Nucleus accumbens (tissue), 56 donors: Measurements from ENCODE around the gene RRBP1.

Source experiments
- DNase-seq, 56 donors: peaks; one replicate each; lab custom pipeline; 2025; lab: John Stamatoyannopoulos, UW

Gene RRBP1

GRCh38 chr20:17650301-17651128 lies 31.5 kb downstream of the RRBP1 start:
- DNase-seq: no peak

- DNase-seq: peak in 1 of 56 donors; percentile 27
Measured at GRCh38 chr20:17648791-17649730, 33.0 kb downstream of the RRBP1 start.

DNA sequence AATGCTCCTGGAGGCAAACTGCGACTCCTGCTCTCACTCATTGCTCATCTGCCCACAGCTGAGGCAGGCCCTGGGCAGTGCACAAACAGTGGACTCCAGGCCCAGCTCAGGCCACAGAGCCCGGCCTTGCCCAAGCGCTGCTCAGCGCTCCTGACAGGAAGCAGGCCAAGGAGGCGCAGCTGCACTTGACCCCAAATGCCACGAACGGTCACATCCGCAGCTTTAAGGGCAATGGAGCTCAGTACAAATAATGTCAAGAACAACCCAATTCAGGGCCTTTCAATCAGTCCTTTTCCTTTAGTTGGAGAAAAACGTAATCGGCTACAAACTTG lies 33.8 kb downstream of the RRBP1 start:
- DNase-seq: peak in 1 of 56 donors; percentile 26

- no peak for DNase-seq
Measured at GRCh38 chr20:17647391-17648314, 34.4 kb downstream of the RRBP1 start.

- DNase-seq: no peak
Measured at GRCh38 chr20:17646961-17647301, 35.1 kb downstream of the RRBP1 start.

- DNase-seq: no peak
Measured at GRCh38 chr20:17646209-17646960, 35.7 kb downstream of the RRBP1 start.

DNA sequence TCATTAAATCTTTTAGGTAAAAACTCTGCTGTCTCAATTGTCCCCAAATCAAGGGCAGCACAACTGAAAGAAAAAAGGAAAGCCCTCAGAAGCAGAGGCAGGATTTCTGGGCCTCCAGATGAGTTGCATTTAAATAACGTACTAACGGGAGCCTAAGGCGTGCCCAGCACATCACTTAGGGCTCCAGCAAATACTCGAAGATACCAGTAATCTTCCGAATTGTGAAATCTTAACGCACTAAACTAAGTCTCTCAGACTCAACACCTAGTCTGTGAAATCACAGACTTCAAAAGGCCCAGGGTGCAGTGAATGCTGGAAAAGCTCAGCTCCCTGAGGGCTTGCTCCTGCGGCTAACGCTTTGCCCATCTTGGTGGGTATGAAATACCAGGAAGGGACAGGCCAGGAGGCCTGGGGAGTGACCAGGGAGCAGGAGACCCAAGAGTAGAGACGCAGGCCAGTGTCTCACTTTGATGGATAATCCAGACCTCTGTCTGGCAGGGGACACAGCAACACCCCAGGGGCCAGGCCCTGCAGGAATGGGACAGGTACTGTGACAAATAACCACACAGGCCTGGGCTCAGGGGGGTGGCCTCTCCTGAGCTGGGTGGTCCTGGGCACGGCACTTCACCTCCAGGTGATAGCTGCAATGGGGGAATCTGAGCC lies 36.4 kb downstream of the RRBP1 start:
- DNase-seq: no peak

DNA sequence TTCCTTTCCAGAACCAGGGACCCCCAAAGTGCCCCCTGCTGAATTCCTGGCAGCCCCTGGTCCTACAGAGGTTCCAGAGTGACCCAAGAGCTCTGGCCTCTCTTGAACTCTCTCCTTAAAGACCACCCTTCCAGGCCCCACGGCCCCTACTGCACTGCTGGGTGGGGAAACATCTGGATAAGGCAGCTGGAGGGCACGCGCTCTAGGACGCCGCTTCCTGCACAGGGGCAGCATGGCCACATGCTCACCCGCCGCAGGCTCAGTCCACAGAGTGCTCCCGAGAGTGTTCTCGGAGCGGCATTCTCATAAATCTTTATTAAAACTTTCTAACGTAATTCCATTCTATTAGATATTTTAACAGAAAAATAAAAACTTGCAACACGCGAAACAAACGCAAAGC lies 37.0 kb downstream of the RRBP1 start:
- no peak for DNase-seq

- no peak for DNase-seq
Measured at GRCh38 chr20:17644451-17644850, 37.6 kb downstream of the RRBP1 start.

- DNase-seq: no peak
Measured at GRCh38 chr20:17643531-17644188, 38.4 kb downstream of the RRBP1 start.

DNA sequence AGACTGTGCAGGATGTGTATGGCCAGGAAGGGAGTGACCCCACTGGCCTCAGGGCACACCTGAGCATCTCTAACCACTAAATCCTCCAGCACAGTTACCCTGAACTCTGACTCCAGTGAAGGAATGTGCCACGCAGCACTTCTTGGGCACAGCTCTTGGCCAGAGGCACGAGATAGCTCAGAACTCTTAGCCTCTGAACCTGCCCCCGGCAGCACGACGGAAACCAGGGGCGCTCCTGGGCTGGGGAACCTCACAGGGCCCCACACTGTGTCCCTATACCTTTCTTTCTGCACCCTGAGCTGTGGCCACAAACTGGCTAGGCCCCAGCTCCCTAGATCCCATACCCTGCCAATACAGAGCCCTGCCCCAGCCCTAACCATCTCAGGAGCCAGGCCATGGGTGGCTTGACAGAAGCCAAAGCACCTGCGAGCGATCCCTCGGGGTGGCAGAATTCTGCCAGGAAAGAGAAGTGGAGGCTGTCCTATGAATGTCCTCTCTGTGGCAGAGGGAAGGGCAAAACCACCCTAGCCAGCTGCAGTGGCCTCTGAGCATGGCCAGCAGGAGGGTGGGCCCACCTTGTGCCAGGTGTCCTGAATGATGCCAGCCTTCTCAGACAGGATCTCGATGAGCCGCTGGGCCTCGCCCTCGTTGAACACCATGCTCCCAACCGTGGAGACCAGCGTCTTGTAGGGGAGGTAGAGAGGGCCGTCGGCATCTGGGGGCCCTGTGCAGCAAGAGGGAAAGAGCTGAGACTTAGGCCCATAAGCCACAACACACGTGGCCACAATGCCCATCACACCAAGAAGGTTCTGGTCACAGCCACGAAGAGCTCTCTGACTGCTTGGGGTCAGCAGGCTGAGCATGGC lies 39.4 kb downstream of the RRBP1 start:
- no peak for DNase-seq

DNA sequence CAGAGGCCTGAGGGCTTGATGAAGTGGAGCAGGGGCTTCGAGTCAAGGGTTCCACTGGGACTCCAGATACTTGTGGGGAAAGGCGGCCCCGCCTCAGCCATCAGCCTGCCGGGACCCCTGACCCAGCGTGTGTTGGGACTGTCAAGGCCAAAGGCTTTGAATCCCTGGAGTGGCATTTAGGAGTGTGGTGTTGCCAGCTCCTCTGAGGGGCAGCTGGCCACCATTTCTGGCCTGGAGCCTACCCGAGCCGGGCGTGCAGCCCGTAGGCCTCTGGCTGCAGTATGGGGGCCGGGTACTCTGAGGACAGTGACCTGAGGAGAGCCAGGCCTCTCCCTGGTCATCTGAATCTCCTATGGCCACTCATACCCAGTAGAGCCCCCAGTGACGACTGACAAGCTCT lies 40.0 kb downstream of the RRBP1 start:
- peak in 13 of 56 donors; percentile 7 to 48 (median 23) for DNase-seq

DNA sequence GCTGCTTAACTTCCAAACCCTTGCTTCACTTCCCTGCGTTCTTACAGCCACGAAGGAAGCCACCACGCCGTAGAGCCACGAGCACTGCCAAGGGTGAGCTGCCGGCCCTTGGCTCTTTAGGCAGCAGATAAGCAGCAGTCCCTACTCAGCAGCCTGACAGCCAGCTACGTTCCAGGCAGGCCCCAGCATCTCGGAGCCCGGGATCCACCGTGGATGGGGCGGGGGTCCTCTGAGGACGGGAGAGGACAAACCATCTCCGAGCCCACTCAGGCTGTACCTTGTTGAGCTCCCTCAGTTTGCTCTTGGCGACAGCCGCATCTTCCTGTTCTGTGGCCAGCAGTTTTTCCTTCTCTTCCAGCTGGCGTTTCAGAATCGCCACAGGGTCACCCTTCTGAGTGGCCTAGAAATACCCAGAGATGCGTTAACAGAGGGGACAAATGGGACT lies 40.5 kb downstream of the RRBP1 start:
- no peak for DNase-seq

- DNase-seq: no peak
Measured at GRCh38 chr20:17640875-17641378, 41.1 kb downstream of the RRBP1 start.

DNA sequence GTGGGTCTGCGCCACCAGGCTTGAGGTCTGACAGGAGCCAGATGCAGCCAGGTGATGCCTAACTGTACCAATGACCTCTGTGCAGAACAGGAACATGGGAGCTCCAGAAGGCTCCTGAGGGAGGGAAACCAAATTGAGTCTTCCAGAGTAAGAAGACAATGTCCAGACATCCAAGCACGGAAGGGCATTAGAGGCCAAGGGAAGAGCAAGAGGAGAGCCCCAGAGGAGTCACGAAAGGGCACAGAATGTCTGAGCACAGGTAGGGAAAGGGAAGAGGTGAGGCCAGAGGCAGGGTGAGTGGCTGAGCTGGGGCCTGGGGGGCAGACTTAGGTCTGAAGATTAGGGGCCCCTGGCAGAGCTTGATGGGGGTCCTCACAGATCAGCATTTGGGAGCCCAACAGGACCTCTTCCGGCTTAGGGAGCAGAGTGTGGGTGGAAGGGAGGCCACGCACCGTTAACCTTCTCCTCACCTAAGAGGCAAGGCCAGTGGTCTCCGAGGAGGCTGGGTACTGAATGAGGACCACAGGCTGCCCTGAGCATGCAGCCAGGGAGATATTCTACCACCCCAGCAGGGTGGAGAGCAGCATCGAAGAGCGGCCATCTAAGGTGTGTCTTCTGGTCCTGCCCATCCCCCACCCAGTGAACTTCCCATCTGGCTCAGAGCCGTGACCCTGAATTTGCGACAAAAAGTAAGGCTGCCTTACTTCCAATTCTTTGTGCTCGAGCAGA lies 41.7 kb downstream of the RRBP1 start:
- DNase-seq: no peak

DNA sequence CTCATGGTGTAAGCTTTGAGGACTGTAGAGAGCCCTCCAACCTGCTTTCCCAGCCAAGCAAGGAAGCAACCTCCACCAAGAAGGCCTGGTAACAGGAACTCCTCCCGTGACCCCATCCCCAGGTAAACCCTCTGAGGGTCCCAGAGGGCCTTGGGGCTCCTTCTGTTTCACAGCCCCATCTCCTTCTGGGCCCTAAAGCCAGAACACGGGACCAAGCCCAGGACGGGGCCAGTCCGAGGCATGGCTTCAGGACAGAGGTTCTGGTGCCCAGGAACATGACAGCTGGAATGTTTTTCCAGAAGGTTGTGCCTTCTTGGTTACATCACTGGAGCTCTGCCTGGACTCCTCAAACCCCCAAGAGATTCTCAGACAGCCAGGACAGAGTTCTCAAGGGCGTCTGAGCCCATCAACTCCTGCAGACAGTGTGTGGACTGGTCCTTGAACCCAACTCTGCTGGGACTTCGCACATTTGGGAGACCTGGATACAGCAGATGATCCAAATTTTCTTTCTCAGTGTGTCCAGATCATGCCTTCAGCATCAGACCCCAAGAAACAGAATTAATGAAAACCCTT lies 43.1 kb downstream of the RRBP1 start:
- DNase-seq: no peak
